Smooth muscle cell of the brain vasculature (primary cell): ENCODE measurements around the gene RBM44.
"Not testable (repeated sequence)": the region's sequence is repeated elsewhere in the genome, so short reads cannot be mapped to it uniquely, and the experiment has no call there.

ENCODE experiments used
- DNase-seq: peaks from one replicate; pipeline ENCODE4 v3.0.0-alpha.2; 2012; ENCODE audit warnings: low read depth, low spot score

RBM44 gene

DNA sequence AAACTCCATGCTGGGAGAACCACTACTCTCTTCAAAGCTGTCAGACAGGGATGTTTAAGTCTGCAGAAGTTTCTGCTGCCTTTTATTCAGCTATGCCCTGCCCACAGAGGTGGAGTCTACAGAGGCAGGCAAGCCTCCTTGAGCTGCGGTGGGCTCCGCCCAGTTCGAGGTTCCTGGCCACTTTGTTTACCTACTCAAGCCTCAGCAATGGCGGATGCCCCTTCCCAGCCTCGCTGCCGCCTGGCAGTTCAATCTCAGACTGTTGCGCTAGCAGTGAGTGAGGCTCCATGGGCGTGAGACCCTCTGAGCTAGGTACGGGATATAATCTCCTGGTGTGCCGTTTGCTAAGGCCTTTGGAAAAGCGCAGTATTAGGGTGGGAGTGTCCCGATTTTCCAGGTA lies 50.4 kb downstream of the RBM44 start:
- DNase-seq, result not testable (repeated sequence)

DNA sequence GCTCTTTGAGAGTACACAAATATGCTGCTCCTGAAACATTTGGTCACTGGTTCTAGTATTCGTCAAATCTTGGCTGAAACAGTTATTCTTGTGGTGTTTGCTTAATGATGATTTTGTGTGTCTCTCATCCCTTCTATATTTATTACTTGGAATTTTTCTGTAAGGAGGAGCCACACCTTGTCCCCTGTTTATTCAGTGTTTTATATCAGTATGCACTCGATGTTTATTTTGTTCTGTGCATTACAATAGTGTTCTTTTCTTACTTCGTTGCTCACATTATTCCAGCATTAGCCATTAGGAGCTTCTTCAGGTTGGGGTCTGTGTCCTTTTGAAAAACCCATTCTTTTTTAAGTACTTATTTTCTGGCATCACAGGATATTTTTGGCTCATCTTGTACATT lies 55.7 kb downstream of the RBM44 start:
- DNase-seq, result no peak

GRCh38 chr2:237857791-237858190 lies 59.2 kb downstream of the RBM44 start:
- no peak for DNase-seq

DNA sequence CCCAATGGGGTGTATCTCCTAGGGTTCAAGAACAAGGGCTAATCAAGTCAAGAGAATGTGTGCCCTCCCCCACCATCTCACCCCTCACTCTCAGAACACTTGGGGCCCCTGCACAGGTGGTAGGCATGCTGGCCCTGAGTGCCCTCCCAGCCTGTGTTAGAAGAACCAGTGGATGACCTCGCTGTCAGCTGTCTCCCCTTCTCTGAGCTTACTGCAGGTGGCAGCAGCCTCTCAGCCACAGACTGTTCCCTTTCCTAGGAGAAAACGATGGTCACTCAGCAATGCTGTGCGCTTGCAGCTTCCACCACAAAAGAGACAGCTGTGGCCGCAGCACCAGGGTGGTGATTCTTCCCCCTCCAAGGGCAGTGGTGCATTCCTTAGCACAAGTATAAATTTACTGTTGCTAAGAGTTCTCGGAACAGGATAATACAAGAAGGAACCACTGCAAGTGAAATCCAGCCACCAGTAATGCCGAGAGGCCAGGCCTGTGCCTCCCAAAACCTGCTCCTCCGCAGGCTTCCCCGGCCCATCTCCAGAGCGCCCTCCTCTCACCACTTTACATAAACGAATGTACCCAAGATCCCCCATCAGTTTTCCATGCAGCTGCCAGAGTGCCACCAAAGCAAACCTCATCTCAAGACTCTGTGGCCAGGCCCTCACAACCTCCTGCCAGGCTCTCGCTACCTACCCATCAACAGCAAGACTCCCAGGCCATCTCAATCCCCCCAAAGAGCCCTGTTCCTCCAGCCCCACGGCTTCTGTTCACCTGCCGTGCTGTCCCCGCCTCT lies 59.9 kb downstream of the RBM44 start:
- peak; percentile 62 for DNase-seq

DNA sequence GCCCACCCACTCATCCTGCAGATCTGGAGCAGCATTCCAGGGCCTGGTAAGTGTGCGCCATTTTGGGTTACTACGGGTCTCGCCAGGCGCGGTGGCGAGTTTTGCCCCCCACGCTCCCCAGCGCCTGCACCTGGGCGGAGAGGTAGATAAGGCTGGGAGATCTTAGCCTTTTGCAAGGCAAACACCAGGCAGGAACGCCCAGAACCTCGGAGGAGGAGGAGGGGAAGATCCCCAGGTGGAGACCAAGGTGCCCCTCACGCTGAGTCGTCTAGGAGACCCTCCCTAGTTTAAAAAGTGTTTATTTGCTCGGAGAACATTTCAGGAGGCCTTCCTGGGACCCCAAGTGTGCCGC lies 60.5 kb downstream of the RBM44 start:
- no peak for DNase-seq

GRCh38 chr2:237859533-237860272 lies 61.1 kb downstream of the RBM44 start, which contains the start of gene RAMP1:
TSS of gene RAMP1 (plus strand) at chr2:237859623. CDS start at chr2:237859676, 53 bp downstream.
- DNase-seq, result no peak

GRCh38 chr2:237860273-237860935 lies 61.8 kb downstream of the RBM44 start:
- DNase-seq, result no peak

DNA sequence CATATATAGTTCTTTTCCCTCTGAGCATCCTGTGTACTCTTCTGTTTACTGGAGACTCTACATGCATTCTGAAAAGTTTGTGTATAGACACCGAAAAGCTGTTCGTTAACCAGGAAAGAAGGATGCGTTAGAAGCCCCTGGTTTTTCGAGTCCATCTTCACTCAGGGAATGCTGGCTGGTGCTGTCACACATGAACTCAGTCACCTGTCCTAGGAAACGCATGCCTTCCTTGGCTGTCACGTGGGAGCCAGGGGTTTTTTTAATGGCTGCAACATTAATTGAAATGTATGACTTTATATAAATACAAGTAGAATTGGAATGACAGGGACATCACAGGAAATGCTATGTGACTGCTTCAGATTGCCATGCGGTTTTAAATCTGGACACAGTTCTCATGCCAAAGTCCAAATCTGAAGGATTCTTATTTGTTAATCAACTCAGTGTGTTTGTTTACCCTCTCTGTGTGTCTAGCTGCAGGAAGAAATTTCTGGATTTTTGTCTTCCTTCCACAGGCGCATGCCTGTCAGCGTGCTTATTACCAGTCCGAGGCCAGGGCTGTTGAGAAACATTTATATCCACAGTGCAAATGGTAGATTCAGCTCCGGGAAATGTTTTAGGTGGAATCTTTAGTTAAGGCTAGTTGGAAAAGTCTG lies 63.4 kb downstream of the RBM44 start:
- no peak for DNase-seq

GRCh38 chr2:237862528-237862895 lies 63.9 kb downstream of the RBM44 start:
- DNase-seq, result no peak

DNA sequence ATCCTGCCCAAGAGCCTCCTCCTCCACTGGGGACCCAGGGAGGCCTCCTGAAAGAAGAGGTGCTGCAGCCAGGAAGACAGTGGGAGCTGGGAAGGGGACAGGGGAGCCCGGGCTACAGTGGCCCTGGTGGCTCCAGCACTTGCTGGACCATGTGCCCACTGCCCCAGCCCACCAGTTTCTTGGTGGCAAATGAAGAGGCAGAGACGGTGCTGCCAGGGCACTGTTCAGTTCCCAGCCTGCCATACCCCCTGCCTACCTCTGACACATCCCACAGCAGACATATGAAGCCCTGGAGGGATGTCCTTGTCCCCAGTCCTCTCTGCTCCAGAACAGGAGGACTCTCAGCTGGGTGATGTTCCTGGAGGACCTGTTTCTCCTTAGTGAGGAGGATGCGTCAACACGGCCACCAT lies 64.5 kb downstream of the RBM44 start:
- DNase-seq, result no peak

DNA sequence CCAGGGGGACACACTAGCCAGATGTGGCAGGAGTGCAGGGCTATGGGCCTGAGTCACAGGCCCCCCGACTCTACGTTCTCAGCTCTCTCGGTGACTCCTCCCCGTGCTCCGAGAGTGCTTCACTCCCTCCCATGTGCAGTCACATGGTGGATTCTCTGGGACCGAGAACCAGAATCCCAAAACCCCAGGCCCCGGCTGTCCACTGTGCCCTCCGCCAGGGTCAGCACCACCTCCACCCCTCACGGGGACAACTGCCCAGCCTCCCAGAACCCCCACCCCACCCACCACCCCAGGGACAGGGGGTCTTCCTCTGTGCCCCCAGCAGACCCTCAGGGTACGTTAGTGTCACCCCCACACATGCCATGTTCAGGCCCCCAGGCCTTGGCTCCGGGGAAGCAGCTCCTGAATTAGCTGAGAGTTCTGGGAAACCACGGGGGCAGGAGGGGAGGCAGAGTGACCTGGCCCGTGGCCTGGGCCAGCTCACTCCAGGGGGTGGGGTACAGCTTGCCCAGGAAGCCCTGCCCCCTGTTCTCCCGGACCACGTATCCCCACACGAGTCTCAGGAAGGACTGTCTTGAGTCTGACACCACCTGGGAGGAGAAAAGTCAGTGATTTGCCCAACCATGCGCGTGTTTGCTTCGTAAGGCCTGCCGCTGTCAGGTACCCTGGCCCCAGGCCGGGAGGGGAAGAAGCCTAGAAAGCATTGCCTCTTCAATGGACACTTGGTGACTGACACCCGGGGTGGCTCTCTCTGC lies 65.3 kb downstream of the RBM44 start:
- no peak for DNase-seq

DNA sequence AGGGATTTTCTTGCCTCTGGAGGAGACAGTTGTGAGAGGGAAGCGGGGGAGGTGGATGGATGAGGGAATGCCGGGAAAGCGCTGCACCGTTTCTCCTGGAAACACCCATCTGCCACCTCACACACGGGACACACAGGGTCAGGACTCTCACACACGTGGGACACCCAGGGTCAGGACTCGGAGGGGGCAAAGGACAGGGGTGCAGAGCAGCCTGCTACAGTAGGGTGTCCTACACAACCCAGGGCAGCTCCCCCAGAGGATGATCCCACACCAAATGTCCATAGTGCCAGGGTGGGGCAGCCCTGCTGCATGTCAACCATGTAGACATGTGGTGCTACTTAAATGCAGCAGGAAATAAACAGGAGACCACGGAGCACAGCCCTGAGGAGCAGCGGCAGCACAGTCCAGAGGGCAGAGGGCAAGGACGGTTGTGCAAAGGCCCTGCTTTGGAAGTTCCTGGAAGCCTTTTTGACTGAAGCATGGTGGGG lies 65.9 kb downstream of the RBM44 start:
- DNase-seq, result no peak

- no peak for DNase-seq
These were observed 66.5 kb downstream of the RBM44 start for GRCh38 chr2:237864940-237865622.

GRCh38 chr2:237865623-237866041 lies 67.1 kb downstream of the RBM44 start:
- DNase-seq, result no peak

- no peak for DNase-seq
These were observed 67.6 kb downstream of the RBM44 start for GRCh38 chr2:237866101-237866621.

DNA sequence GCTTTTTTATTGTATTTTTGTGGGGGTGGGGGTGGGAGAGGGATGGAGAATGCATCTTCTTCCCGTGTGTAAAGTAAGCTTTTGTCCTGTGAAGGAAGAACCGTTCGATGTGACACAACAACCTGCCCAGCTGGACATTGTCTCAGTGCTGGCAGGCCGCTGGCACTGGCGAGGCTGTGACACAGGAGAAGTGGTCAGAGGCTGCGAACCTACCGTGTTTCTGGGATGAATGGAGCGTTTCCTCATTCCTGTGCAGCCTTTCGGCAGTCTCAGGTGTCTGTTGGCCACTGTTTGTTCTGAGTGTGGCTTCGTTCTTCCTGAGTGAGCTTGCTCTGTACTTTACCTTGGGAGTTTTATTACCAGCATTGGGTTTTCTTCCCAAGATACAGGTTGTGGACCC lies 68.9 kb downstream of the RBM44 start:
- no peak for DNase-seq

DNA sequence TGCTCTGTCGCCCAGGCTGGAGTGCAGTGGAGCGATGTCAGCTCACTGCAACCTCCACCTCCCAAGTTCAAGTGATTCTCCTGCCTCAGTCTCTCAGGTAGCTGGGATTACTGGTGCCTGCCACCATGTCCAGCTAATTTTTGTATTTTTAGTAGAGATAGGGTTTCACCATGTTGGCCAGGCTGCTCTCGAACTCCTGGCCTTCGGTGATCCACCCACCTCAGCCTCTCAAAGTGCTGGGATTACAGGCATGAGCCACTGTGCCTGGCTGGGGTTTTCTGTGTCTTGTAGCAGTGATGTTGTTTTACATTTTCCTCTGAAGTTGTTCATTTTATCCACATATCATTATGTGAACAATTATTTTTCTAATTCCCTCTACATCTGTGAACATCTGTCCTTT lies 69.5 kb downstream of the RBM44 start:
- DNase-seq, result not testable (repeated sequence)

DNA sequence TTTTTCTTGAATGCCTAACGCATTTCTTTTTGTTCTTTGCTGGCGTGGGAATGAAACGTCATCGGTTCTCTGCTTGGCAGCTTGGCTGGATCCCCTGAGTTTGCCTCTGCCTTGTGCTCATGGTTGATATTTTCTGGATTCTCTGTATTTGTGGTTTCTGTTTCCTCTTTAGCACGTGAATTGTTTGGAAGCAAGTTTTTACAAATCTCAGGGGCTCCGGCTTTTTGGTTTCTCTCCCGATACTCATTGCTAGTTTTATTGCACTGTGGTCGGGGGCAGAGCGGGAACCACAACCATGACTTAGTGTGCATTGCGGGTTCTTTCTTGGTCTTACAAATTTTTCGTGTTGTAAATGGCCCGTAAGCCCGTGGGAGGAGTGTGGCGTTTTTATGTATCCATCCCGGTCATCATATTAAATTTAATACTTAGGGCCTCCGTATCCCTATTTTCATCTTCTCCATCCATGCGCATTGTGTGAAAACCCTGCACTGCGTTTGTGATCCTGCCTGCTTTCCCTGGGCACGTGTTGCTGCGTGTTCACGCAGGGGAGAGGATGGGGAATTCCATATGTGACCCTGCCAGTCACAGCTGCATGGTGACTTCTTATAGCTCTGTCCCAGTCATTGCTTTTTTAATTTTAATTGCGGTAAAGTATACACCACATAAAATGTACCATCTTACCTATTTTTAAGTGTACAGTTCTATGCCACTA lies 70.2 kb downstream of the RBM44 start:
- DNase-seq, result no peak

DNA sequence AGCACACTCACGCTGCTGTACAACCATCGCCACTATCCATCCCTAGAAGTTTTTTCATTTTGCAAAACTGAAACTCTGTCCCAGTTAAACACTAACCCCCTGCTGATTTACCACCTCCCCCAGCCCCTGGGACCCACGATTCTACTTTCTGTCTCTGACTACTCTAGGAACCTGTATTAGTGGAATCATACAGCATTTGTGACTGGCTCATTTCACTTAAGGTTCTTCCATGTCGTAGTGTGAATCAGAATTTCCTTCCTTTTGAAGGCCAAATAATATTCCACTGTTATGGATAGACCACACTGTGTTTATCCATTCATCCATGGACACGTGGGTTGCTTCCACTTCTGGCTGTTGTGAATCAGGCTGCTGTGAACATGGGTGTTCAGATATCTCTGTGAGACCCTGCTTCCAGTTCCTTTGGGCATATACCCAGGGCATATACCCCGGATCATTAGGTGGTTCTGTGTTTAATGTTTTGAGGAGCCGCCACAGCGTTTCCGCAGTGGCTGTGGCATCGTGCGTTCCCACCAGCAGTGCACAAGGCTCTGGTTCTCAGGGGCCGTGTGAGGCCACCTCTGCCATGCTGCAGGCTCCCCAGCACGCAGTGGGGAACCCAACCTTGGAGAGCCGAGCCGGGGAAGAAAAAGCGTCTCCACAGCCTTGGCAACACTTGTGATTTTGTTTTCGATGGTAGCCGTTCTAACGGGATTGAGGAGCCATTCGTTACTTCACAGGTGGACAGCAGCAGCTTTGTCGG lies 70.9 kb downstream of the RBM44 start:
- no peak for DNase-seq
